Measurements from ENCODE around the gene PARD3B.

GRCh38 chr2:205574001-205574400 lies 1028.7 kb downstream of the PARD3B start:
- TF ChIP-seq, protein P1, sequence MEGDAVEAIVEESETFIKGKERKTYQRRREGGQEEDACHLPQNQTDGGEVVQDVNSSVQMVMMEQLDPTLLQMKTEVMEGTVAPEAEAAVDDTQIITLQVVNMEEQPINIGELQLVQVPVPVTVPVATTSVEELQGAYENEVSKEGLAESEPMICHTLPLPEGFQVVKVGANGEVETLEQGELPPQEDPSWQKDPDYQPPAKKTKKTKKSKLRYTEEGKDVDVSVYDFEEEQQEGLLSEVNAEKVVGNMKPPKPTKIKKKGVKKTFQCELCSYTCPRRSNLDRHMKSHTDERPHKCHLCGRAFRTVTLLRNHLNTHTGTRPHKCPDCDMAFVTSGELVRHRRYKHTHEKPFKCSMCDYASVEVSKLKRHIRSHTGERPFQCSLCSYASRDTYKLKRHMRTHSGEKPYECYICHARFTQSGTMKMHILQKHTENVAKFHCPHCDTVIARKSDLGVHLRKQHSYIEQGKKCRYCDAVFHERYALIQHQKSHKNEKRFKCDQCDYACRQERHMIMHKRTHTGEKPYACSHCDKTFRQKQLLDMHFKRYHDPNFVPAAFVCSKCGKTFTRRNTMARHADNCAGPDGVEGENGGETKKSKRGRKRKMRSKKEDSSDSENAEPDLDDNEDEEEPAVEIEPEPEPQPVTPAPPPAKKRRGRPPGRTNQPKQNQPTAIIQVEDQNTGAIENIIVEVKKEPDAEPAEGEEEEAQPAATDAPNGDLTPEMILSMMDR (IDR thresholded peaks at IDR 0.05) = no peak
- no peak for TF ChIP-seq POLR2A (IDR thresholded peaks at IDR 0.05)
